OCI-LY7 (cell line): ENCODE results near the gene MUL1. TPM values are rescaled to one million over a fixed set of nuclear protein-coding genes. Genes with fewer than 3 reads are reported as not detected.

ENCODE experiments used
- BruUV-seq: library from RNA; stranded (reverse); fragments of 400-500 nt; replicated peaks from 2 replicates; lab custom pipeline; 2021; lab: Mats Ljungman, UMichigan
- CTCF ChIA-PET: fragments of 300-600 bp; sonication (Branson Sonifier 250); formaldehyde crosslinking; loops from one replicate; lab custom pipeline; 2022; ENCODE audit warnings: antibody characterized with exemption; ENCODE audit not compliant: unreplicated experiment; lab: Charles Lee
- POLR2A ChIA-PET: fragments of 300-600 bp; sonication (Branson Sonifier 250); formaldehyde crosslinking; loops from one replicate; lab custom pipeline; 2022; ENCODE audit warnings: antibody characterized with exemption; lab: Charles Lee
- DNase-seq: peaks from one replicate; pipeline ENCODE4 v3.0.0-alpha.2; 2015; ENCODE audit warnings: low spot score
- H2AFZ ChIP-seq: fragments of 200-600 bp; sonication (generic), shearing (Covaris generic); 2 replicates; pipeline ENCODE4 v1.6.1; 2014; ENCODE audit warnings: mild to moderate bottlenecking, antibody characterized with exemption, low read length, moderate library complexity
- H3K27ac ChIP-seq: fragments of 200-600 bp; sonication (generic); 2 replicates; pipeline ENCODE4 v1.5.1; 2014; ENCODE audit warnings: mixed run types, low read depth, mild to moderate bottlenecking, moderate library complexity, low read length, inconsistent platforms; ENCODE audit not compliant: poor library complexity, severe bottlenecking
- H3K36me3 ChIP-seq: fragments of 200-600 bp; sonication (generic); 2 replicates; pipeline ENCODE4 v1.6.1; 2014; ENCODE audit warnings: mild to moderate bottlenecking, antibody characterized with exemption, low read length, moderate library complexity, mixed read lengths; ENCODE audit not compliant: insufficient read depth
- H3K4me1 ChIP-seq: fragments of 200-600 bp; sonication (generic); 2 replicates; pipeline ENCODE4 v1.5.1; 2014; ENCODE audit warnings: mild to moderate bottlenecking, low read length; ENCODE audit not compliant: insufficient read depth, poor library complexity, severe bottlenecking
- H3K4me2 ChIP-seq: fragments of 200-600 bp; sonication (generic); 2 replicates; pipeline ENCODE4 v1.6.1; 2014; ENCODE audit warnings: mild to moderate bottlenecking, low read length
- H3K4me3 ChIP-seq: fragments of 200-600 bp; sonication (generic); 2 replicates; pipeline ENCODE4 v1.5.1; 2014; ENCODE audit warnings: mild to moderate bottlenecking, low read depth, low read length; ENCODE audit not compliant: poor library complexity, severe bottlenecking
- H3K79me2 ChIP-seq: fragments of 200-600 bp; sonication (generic); 2 replicates; pipeline ENCODE4 v1.6.1; 2016; ENCODE audit warnings: low read depth, mild to moderate bottlenecking, low read length, moderate library complexity, mixed read lengths; ENCODE audit not compliant: insufficient read depth
- H3K9me2 ChIP-seq: fragments of 200-600 bp; sonication (generic); 2 replicates; pipeline ENCODE4 v1.6.1; 2016; ENCODE audit warnings: mild to moderate bottlenecking, low read length, mixed read lengths; ENCODE audit not compliant: insufficient read depth
- H3K9me3 ChIP-seq: fragments of 200-600 bp; sonication (generic); 2 replicates; pipeline ENCODE4 v1.6.1; 2014; ENCODE audit warnings: mild to moderate bottlenecking, mixed run types, low read length, mixed read lengths
- H4K20me1 ChIP-seq: fragments of 200-600 bp; sonication (generic); 2 replicates; pipeline ENCODE4 v1.6.1; 2014; ENCODE audit warnings: mild to moderate bottlenecking, antibody characterized with exemption, low read length, moderate library complexity, mixed read lengths; ENCODE audit not compliant: insufficient read depth
- EZH2phosphoT487 ChIP-seq: fragments of 200-600 bp; sonication (generic); IDR thresholded peaks from 2 replicates; pipeline ENCODE4 v1.6.1; 2018; ENCODE audit warnings: low read depth, borderline replicate concordance, mild to moderate bottlenecking, mixed run types, antibody characterized with exemption, low read length, moderate library complexity, mixed read lengths
- intact Hi-C: fragments of 100-400 bp; cut with micrococcal nuclease; formaldehyde crosslinking; loops from one replicate; pipeline ENCODE4 v1.10.0; 2022; ENCODE audit not compliant: unreplicated experiment
- total RNA-seq, 2 experiments: library from RNA; depleted of rRNA in 1 of 2; stranded (reverse); fragments of >200 nt in 1 of 2; shearing (Covaris generic) in 1 of 2; gene quantifications; 2 replicates each; pipeline ENCODE4 v1.2.3, GENCODE V29; 2014 to 2022
- TF ChIP-seq, protein P1 (sequence below): fragments of 200-600 bp; sonication (generic); conservative IDR thresholded peaks from 2 replicates; pipeline ENCODE4 v1.5.1; 2014; ENCODE audit warnings: mild to moderate bottlenecking, antibody characterized with exemption, low read length, moderate library complexity, mixed read lengths

MUL1 gene
- total RNA-seq, 2 experiments from 2014 or later: 16.3 to 25.2 TPM

DNA sequence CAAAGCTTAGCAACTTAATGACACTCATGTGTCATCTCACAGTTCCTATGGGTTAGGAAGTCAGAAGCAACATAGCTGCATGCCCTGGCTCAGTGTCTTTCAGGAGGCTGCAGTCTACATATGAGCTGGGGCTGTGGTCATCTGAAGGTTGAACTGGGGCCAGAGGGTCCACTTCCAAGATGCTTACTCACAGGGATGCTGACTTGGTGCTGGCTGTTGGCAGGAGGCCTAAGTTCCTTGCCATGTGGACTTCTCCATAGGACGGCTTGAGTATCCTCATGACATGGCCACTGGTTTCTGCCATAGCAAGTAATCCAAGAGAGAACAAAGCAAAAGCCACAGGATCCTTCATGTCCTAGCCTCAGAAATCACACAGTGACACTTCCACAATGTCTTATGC, 32.3 kb upstream of the MUL1 start:
- POLR2A ChIA-PET: no interaction called here

DNA sequence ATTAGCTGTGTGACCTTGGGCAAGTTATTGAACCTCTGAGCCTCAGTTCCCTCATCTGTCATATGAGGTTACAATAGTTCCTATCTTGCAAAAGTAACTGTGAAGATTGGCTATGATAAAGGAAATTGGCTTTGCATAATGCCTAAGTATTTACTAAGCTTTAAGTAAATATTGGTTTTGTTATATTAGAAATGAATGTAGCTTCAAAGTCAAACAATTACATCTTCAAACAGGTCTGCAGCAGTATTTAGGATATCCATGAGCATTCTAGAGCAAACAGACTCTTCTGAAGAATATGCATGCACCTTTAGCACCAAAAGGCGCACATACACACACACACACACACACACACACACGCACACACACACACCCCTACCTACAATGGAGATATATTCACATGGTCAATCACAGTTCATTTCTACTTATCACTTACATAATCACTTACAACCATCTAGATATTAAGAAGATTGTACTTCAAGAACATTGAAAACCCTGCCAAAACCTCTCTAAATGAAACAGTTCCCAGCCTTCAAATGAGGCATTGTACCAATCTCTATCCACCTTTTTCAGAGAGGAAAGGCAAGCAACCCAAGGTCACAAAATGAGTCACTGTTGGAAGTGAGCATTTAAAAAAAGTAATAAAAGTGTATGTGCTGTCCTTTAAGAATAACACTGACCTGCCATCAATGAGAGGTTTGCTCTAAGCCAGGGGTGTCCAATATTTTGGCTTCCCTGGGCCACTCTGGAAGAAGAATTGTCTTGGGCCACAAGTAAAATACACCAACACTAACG, 31.0 kb upstream of the MUL1 start:
- Histone ChIP-seq H2AFZ (no peak overlapping the region), H3K9me2 (no peaks in the 10 kb centered on the region), H3K79me2 (no peaks in the 10 kb centered on the region), H3K4me3 (no peak overlapping the region), H3K9me3 (no peaks in the 10 kb centered on the region), H4K20me1 (no peaks in the 10 kb centered on the region), H3K27ac (no peak overlapping the region), H3K4me2 (no peak overlapping the region), H3K36me3 (no peaks in the 10 kb centered on the region), H3K4me1 (no peaks in the 10 kb centered on the region)
- BruUV-seq: no TSS peak
- DNase-seq: no peak
- intact Hi-C loops: no loop called here
- ChIA-PET CTCF (no interaction called here), POLR2A (no interaction called here)
- TF ChIP-seq EZH2phosphoT487: no peak

More for the DNA sequence above, 32.3 kb upstream of the MUL1 start:
- Histone ChIP-seq H3K36me3 (no peaks in the 10 kb centered on the region), H3K4me3 (no peak overlapping the region), H3K4me1 (no peaks in the 10 kb centered on the region), H3K79me2 (no peaks in the 10 kb centered on the region), H4K20me1 (no peaks in the 10 kb centered on the region), H3K9me3 (no peaks in the 10 kb centered on the region), H3K9me2 (no peaks in the 10 kb centered on the region), H3K4me2 (no peak overlapping the region), H2AFZ (no peak overlapping the region), H3K27ac (no peak overlapping the region)
- intact Hi-C loops: loop anchor here (5.0 kb wide), 1 partner anchor 92 kb away; the partner anchor contains the start of gene PINK1
- CTCF ChIA-PET: no interaction called here
- BruUV-seq: no TSS peak
- no peak for DNase-seq
- TF ChIP-seq, protein P1, sequence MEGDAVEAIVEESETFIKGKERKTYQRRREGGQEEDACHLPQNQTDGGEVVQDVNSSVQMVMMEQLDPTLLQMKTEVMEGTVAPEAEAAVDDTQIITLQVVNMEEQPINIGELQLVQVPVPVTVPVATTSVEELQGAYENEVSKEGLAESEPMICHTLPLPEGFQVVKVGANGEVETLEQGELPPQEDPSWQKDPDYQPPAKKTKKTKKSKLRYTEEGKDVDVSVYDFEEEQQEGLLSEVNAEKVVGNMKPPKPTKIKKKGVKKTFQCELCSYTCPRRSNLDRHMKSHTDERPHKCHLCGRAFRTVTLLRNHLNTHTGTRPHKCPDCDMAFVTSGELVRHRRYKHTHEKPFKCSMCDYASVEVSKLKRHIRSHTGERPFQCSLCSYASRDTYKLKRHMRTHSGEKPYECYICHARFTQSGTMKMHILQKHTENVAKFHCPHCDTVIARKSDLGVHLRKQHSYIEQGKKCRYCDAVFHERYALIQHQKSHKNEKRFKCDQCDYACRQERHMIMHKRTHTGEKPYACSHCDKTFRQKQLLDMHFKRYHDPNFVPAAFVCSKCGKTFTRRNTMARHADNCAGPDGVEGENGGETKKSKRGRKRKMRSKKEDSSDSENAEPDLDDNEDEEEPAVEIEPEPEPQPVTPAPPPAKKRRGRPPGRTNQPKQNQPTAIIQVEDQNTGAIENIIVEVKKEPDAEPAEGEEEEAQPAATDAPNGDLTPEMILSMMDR: no peak
- no peak for TF ChIP-seq EZH2phosphoT487

DNA sequence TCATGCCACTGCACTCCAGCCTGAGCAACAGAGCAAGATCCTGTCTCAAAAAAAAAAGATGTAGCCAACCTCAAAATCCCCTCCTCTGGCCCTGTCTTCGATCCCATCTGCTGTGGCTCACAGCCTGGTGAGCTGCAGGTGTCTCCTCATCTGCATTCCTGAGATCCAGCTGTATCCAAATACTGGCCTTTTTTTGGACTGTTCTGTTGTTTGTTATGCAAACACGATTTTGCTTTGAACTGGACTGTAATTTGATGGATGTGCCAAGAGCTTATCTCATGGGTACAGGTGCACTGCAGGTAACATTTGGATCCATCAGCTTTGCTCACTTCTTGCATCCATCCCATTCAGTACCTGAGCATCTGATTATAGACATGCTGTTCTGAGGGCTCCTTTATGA, 30.3 kb upstream of the MUL1 start:
- no peak overlapping the region for H2AFZ ChIP-seq
- no peak overlapping the region for H3K27ac ChIP-seq
- TF ChIP-seq, protein P1: no peak
- no peak for TF ChIP-seq EZH2phosphoT487
- intact Hi-C loops: no loop called here
- ChIA-PET POLR2A (no interaction called here), CTCF (no interaction called here)
- no TSS peak for BruUV-seq
- no peak overlapping the region for H3K4me3 ChIP-seq
- H3K36me3 ChIP-seq: no peaks in the 10 kb centered on the region
- no peaks in the 10 kb centered on the region for H4K20me1 ChIP-seq
- H3K79me2 ChIP-seq: no peaks in the 10 kb centered on the region
- no peaks in the 10 kb centered on the region for H3K9me2 ChIP-seq
- H3K9me3 ChIP-seq: no peaks in the 10 kb centered on the region
- no peak overlapping the region for H3K4me2 ChIP-seq
- H3K4me1 ChIP-seq: no peaks in the 10 kb centered on the region
- no peak for DNase-seq
